HG03575 (cell line): ENCODE data around the gene SLC2A3.
"Not testable (repeated sequence)": the region's sequence is repeated elsewhere in the genome, so short reads cannot be mapped to it uniquely, and the experiment has no call there.

ENCODE experiments used
- ATAC-seq: cut with Tn5 transposase; IDR thresholded peaks from one replicate; pipeline ENCODE4 v1.9.1; 2021; ENCODE audit not compliant: unreplicated experiment, insufficient number of reproducible peaks, low FRiP score; ENCODE audit errors: extremely low read depth

SLC2A3 gene

GRCh38 chr12:7935590-7936581 is at the start of gene SLC2A3:
TSS of gene SLC2A3 (minus strand) at chr12:7936187. CDS start at chr12:7936034, 153 bp downstream.
- no peak for ATAC-seq

DNA sequence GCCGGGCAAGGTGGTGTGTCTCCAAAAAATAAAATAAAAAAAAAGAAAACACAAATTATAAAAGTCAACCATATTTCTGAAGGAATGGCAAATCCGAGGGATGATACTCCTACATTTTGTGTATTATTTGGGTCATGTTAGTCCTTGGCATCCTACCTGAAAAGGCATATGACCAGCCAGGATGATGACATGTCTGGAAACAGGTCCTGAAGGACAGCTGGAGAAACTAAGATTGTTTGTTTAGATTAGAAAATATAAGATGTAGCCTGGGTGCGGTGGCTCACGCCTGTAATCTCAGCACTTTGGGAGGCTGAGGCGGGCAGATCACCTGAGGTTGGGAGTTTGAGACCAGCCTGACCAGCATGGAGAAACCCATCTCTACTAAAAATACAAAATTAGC is 48.9 kb upstream of the SLC2A3 start:
- no peak for ATAC-seq

DNA sequence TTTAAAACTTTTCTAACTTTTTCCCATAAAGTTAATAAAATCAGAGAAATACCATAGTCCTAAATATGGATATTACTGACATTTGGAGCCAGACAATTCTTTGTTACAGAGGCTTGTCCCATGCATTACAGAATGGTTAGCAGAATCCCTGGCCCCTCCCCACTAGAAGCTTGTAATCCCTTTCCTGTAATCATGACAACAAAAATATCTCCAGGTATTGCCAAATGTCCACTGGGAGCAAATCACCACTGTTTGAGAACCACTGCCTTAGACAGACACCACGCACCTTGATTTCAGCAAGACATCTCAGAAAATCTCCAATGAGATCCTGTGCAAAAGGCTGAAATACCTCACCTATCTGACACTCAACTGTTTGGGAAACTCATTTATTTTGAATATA is 47.5 kb upstream of the SLC2A3 start:
- ATAC-seq, result not testable (repeated sequence)

DNA sequence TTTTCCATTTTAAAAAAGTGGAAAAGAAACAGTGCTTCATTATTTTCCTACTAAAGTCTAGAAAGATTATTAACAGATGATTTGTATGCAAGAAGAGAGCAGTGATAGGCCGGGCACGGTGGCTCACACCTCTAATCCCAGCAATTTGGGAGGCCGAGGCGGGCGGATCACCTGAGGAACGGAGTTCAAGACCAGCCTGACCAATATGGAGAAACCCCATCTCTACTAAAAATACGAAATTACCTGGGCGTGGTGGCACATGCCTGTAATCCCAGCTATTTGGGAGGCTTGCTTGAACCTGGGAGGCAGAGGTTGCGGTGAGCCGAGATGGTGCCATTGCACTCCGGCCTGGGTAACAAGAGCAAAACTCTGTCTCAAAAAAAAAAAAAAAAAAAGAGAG is 47.0 kb upstream of the SLC2A3 start:
- not testable (repeated sequence) for ATAC-seq

GRCh38 chr12:7982332-7982735 is 46.3 kb upstream of the SLC2A3 start:
- ATAC-seq, result not testable (repeated sequence)

DNA sequence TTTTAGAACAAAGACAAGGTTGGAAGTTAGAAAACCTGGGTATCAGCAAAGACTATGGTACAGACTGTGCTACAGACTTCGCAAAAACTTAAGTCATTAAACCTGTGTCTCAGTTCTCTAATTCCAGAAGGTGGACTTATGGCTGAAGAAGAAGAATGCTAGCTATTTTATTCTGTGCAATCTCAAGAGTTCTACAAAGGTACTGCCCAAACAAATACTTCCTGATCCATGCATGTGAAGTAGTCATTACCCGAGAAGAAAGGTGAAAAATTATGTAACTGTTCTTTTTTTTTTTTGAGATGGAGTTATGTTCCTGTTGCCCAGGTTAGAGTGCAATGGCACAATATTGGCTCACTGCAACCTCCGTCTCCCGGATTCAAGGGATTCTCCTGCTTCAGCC is 45.5 kb upstream of the SLC2A3 start:
- ATAC-seq, result no peak

GRCh38 chr12:7977351-7978124 is 41.6 kb upstream of the SLC2A3 start:
- ATAC-seq, result peak; percentile 65

DNA sequence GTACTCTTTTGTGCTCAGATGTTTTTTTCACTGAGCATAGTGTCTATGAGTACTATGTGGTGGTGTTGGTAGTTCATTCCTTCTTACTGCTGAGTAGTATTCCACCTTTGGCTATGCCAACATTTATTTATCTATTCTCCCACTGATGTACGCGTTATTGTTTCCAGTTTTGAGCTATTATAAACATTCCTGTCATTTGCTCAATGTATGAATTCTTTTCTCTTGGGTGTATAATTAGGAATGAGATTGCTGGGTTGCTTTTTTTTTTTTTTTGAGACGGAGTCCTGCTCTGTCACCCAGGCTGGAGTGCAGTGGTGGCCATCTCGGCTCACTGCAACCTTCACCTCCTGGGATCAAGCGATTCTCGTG is 37.5 kb upstream of the SLC2A3 start:
- no peak for ATAC-seq

- ATAC-seq, result no peak
These were observed 36.9 kb upstream of the SLC2A3 start for GRCh38 chr12:7972734-7973456.

- ATAC-seq, result not testable (repeated sequence)
These were observed 36.3 kb upstream of the SLC2A3 start for GRCh38 chr12:7972269-7972668.

DNA sequence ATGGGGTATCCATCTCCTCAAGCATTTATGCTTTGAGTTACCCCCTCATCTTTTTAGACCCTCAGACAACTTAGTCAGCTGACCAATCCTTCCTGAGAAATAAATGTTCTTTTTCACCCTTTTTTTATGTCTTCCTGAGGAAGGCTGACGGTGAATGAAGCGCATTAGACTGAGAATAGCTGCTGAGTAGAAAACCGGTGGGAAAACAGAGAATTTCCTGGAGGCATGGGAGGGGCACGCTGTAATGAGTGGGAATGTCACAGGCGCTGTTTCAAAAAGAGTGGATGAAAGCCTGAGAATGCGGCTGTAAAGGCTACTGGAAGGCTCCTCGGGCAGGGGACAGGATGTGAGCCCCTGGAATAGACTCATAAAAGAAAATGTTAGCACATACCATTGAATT is 35.8 kb upstream of the SLC2A3 start:
- not testable (repeated sequence) for ATAC-seq

DNA sequence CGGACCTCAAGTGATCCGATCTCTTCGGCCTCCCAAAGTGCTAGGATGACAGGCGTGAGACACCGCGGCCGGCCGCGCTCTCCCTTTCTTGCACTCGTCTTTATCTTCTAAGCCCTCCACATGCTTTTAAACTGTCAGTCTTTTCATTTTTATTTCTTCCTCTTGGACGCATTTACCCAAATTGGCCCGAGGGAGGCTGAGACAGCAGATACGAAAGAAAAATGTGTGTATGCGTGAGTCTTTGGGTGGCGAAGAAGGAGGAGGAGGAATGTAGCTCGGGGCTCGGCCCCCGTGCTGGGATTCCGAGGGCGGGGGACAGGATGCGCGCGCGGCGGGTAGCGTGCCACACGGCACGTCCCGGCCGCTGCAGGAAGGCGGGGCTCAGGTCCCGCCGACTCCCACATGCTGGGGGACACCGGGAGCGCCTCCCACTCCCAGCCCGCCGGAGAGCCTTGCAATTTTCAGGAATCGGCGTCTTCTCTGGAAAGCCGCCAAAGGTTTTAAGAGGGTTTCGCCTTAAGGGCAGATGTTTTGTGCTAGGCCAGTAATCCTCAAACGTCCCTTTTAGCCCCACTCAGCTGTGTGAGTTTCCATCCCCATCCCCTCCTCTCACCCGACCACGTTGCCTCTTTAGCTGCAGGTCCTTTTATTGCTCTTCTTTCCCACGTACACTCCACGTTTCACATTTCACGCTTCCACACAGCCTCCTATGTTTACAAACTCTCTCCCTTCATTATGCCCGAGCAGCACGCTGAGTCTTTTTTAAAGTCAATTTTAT is 34.7 kb upstream of the SLC2A3 start:
- ATAC-seq, result no peak

DNA sequence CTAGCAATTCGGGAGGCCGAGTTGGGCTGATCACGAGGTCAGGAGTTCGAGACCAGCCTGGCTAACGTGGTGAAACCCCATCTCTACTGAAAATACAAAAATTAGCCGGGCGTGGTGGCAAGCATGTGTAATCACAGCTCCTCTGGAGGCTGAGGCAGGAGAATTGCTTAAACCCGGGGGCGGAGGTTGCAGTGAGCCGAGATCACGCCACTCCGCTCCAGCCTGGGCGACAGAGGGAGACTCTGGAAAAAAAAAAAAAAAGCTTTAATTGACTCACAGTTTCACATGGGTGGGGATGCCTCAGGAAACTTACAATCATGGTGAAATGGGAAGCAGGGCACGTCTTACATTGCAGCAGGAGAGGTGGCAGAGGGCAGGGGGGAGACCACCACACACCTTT is 30.6 kb upstream of the SLC2A3 start:
- ATAC-seq, result no peak

DNA sequence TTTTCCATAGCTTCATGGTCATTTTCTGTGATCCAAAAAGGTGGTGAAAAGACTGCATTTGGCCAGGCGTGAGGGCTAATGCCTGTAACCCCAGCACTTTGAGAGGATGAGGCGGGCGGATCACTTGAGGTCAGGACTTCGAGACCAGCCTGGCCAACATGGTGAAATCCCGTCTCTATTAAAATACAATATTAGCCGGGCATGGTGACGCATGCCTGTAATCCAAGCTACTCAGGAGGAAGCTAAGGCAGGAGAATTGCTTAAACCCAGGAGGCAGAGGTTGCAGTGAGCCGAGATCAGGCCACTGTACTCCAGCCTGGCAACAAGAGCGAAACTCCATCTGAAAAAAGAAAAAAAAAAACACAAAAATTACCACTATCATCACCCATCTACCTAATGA is 28.7 kb upstream of the SLC2A3 start:
- ATAC-seq, result not testable (repeated sequence)

- no peak for ATAC-seq
These were observed 25.6 kb upstream of the SLC2A3 start for GRCh38 chr12:7961395-7962178.

DNA sequence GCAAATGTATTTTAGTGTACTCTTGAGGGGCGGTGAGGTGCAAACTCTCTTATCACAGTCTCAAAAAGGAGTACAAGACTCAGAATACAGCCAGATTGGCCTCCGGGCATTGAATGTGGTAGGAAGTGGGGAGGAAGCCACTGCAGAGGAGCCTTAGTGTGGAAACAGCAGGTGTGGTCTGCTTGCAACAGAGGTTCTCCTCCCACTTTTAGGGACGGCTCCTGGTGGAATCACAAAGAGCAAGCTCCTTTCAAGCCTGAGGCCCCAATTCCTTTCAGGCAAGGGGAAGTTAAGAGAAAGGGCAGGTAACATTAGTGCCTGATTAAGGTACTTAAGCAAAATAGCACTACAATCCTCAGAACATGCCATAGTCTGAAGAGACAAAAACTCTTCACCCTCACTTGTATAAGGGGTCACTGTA is 23.7 kb upstream of the SLC2A3 start:
- ATAC-seq, result no peak

DNA sequence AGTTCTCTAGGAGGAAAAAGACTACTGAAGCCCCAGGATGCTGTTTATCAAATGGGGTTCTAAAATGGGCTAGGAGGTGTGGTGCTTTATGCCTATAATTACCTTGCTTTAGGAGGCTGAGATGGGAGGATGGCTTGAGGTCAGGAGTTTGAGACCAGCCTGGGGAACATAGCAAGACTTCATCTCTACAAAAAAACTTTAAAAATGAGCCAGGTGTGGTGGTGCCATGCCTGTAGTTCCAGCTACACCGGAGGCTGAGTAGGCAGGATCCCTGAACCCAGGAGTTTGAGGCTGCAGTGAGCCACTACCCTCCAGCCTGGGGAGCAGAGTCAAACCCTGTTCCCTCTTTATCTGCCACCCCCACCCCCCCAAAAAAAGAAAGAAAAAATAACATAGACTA is 23.3 kb upstream of the SLC2A3 start:
- no peak for ATAC-seq

DNA sequence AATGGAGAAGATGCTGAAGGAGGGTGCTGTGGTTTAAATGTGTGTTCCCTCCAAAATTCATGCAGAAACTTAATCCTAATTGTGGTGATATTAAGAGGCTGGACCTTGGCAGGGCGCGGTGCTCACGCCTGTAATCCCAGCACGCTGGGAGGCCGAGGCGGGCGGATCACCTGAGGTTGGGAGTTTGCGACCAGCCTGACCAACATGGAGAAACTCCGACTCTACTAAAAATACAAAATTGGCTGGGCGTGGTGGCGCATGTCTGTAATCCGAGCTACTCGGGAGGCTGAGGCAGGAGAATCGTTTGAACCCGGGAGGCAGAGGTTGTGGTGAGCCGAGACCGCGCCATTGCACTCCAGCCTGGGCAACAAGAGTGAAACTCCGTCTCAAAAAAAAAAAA is 18.9 kb upstream of the SLC2A3 start:
- ATAC-seq, result not testable (repeated sequence)
